IPS DF 19.7 (cell line): ENCODE data around the gene VAMP4.
"Not testable (repeated sequence)": the region's sequence is repeated elsewhere in the genome, so short reads cannot be mapped to it uniquely, and the experiment has no call there.

Source experiments
- DNase-seq: peaks from one replicate; pipeline ENCODE4 v3.0.0-alpha.2; 2013; ENCODE audit warnings: low read depth, low spot score

VAMP4 gene

GRCh38 chr1:171751221-171751620, 9.4 kb upstream of the VAMP4 start:
- no peak for DNase-seq

- no peak for DNase-seq
These were observed 6.8 kb upstream of the VAMP4 start for GRCh38 chr1:171748651-171749050.

GRCh38 chr1:171744986-171745385, 3.1 kb upstream of the VAMP4 start:
- no peak for DNase-seq

GRCh38 chr1:171743081-171743870, 1.4 kb upstream of the VAMP4 start:
- DNase-seq: no peak

- DNase-seq: no peak
These were observed 685 bp upstream of the VAMP4 start for GRCh38 chr1:171742577-171742922.

GRCh38 chr1:171740987-171741871, 636 bp downstream of the VAMP4 start:
- DNase-seq: no peak

- no peak for DNase-seq
These were observed 1.5 kb downstream of the VAMP4 start for GRCh38 chr1:171740356-171740863.

- no peak for DNase-seq
These were observed 2.2 kb downstream of the VAMP4 start for GRCh38 chr1:171739656-171740055.

GRCh38 chr1:171738911-171739310, 3.0 kb downstream of the VAMP4 start:
- no peak for DNase-seq

- DNase-seq: no peak
These were observed 5.7 kb downstream of the VAMP4 start for GRCh38 chr1:171736196-171736595.

- DNase-seq: no peak
These were observed 11.8 kb downstream of the VAMP4 start for GRCh38 chr1:171730052-171730451.

GRCh38 chr1:171727778-171728177, 14.1 kb downstream of the VAMP4 start:
- no peak for DNase-seq

GRCh38 chr1:171723180-171723579, 18.7 kb downstream of the VAMP4 start:
- DNase-seq: not testable (repeated sequence)

GRCh38 chr1:171718848-171719247, 23.0 kb downstream of the VAMP4 start:
- DNase-seq: no peak

GRCh38 chr1:171718216-171718615, 23.6 kb downstream of the VAMP4 start:
- no peak for DNase-seq

- no peak for DNase-seq
These were observed 24.7 kb downstream of the VAMP4 start for GRCh38 chr1:171717062-171717718.

- no peak for DNase-seq
These were observed 25.2 kb downstream of the VAMP4 start for GRCh38 chr1:171716616-171717015.

- no peak for DNase-seq
These were observed 26.0 kb downstream of the VAMP4 start for GRCh38 chr1:171715813-171716251.

GRCh38 chr1:171712341-171712740, 29.5 kb downstream of the VAMP4 start:
- no peak for DNase-seq

- DNase-seq: no peak
These were observed 30.2 kb downstream of the VAMP4 start for GRCh38 chr1:171711643-171712042.

GRCh38 chr1:171707583-171707982, 34.3 kb downstream of the VAMP4 start:
- no peak for DNase-seq

- no peak for DNase-seq
These were observed 39.3 kb downstream of the VAMP4 start for GRCh38 chr1:171702598-171702997.
